Neural crest cell (in vitro differentiated cells): ENCODE measurements around the gene MYH3. TPM values are rescaled to one million over a fixed set of nuclear protein-coding genes. Genes with fewer than 3 reads are reported as not detected.

Experiments used
- DNase-seq: peaks from one replicate; pipeline ENCODE4 v3.0.0; 2021; ENCODE audit warnings: low read depth, mixed read lengths, low spot score
- H3K27ac Mint-ChIP-seq: one replicate; pipeline ENCODE4 v1.8.0; 2021; ENCODE audit warnings: mild to moderate bottlenecking, mixed read lengths; ENCODE audit not compliant: unreplicated experiment
- H3K27me3 Mint-ChIP-seq: 2 replicates; pipeline ENCODE4 v1.8.0; 2021; ENCODE audit warnings: low read depth, mild to moderate bottlenecking, mixed read lengths
- H3K36me3 Mint-ChIP-seq: 2 replicates; pipeline ENCODE4 v1.8.0; 2021; ENCODE audit warnings: low read depth, mild to moderate bottlenecking, mixed read lengths
- H3K4me1 Mint-ChIP-seq: 2 replicates; pipeline ENCODE4 v1.8.0; 2021; ENCODE audit warnings: mixed read lengths
- H3K4me3 Mint-ChIP-seq: one replicate; pipeline ENCODE4 v1.8.0; 2021; ENCODE audit warnings: mild to moderate bottlenecking, mixed read lengths
- H3K9me3 Mint-ChIP-seq: 2 replicates; pipeline ENCODE4 v1.8.0; 2021; ENCODE audit warnings: mixed read lengths
- CTCF ChIP-seq: fragments of 200-600 bp; sonication (generic); conservative IDR thresholded peaks from 2 replicates; pipeline ENCODE4 v1.5.0; 2021; ENCODE audit warnings: antibody characterized with exemption, mild to moderate bottlenecking
- long read RNA-seq: library from polyadenylated mRNA; unstranded; transcript quantifications from one replicate; pipeline ENCODE4 v2.0.0, GENCODE V29; 2020
- total RNA-seq: library from RNA; stranded (reverse); gene quantifications from 2 replicates; pipeline ENCODE4 v1.2.1, GENCODE V29; 2021

The MYH3 gene
- total RNA-seq: 3.6 and 3.8 TPM in 2 replicates
- long read RNA-seq: 0 reads

- Mint-ChIP-seq H3K4me3 (no peak within 1 kb of the TSS), H3K9me3 (no peaks in the 10 kb centered on the region), H3K27me3 (no peaks in the 10 kb centered on the region), H3K36me3 (no peaks in the 10 kb centered on the region), H3K27ac (no peak within 1 kb of the TSS), H3K4me1 (peaks cover 4% of the 10 kb centered on the region)
- TF ChIP-seq CTCF: no peak
- DNase-seq: no peak
These were observed at the start of gene MYH3 for GRCh38 chr17:10657148-10657547. TSS of gene MYH3 (minus strand) at chr17:10657309. CDS start at chr17:10655064, 2,245 bp downstream.

- Mint-ChIP-seq H3K27me3 (no peaks in the 10 kb centered on the region), H3K4me3 (no peak overlapping the region), H3K27ac (no peak overlapping the region), H3K4me1 (peaks cover 8% of the 10 kb centered on the region), H3K9me3 (no peaks in the 10 kb centered on the region), H3K36me3 (peaks cover 7% of the 10 kb centered on the region)
- no peak for DNase-seq
- no peak for TF ChIP-seq CTCF
These were observed 48.6 kb upstream of the MYH3 start for GRCh38 chr17:10705727-10706126.

- no peaks in the 10 kb centered on the region for H3K27me3 Mint-ChIP-seq
- H3K4me3 Mint-ChIP-seq: no peak overlapping the region
- peaks cover 3% of the 10 kb centered on the region for H3K36me3 Mint-ChIP-seq
- no peaks in the 10 kb centered on the region for H3K9me3 Mint-ChIP-seq
- no peak for DNase-seq
- peaks cover 25% of the 10 kb centered on the region for H3K4me1 Mint-ChIP-seq
- H3K27ac Mint-ChIP-seq: no peak overlapping the region
- no peak for TF ChIP-seq CTCF
These were observed 45.5 kb upstream of the MYH3 start for GRCh38 chr17:10702574-10702973.

- Mint-ChIP-seq H3K4me1 (peaks cover 35% of the 10 kb centered on the region), H3K27ac (no peak overlapping the region), H3K4me3 (peak overlapping the region; percentile 79), H3K27me3 (no peaks in the 10 kb centered on the region), H3K9me3 (no peaks in the 10 kb centered on the region), H3K36me3 (no peaks in the 10 kb centered on the region)
- no peak for TF ChIP-seq CTCF
- no peak for DNase-seq
These were observed 42.7 kb upstream of the MYH3 start for GRCh38 chr17:10699856-10700255.

GRCh38 chr17:10698096-10698818, 41.1 kb upstream of the MYH3 start:
- Mint-ChIP-seq H3K4me1 (peaks cover 41% of the 10 kb centered on the region), H3K27ac (peak overlapping the region; percentile 91), H3K27me3 (no peaks in the 10 kb centered on the region), H3K4me3 (peak overlapping the region; percentile 91), H3K36me3 (no peaks in the 10 kb centered on the region), H3K9me3 (no peaks in the 10 kb centered on the region)
- no peak for DNase-seq
- no peak for TF ChIP-seq CTCF
